Measurements from ENCODE around the gene CSPG4. TPM values are rescaled to one million over a fixed set of nuclear protein-coding genes. Genes with fewer than 3 reads are reported as not detected.
A peak's percentile ranks its signal among the peaks of the same experiment; 100 is the strongest.

Gene CSPG4
- total and polyA plus RNA-seq, 2 of the 8 experiments (the other 6 are each of a cell fraction or from before 2014, with no cell fraction given), result 1.4 to 3.0 TPM

DNA sequence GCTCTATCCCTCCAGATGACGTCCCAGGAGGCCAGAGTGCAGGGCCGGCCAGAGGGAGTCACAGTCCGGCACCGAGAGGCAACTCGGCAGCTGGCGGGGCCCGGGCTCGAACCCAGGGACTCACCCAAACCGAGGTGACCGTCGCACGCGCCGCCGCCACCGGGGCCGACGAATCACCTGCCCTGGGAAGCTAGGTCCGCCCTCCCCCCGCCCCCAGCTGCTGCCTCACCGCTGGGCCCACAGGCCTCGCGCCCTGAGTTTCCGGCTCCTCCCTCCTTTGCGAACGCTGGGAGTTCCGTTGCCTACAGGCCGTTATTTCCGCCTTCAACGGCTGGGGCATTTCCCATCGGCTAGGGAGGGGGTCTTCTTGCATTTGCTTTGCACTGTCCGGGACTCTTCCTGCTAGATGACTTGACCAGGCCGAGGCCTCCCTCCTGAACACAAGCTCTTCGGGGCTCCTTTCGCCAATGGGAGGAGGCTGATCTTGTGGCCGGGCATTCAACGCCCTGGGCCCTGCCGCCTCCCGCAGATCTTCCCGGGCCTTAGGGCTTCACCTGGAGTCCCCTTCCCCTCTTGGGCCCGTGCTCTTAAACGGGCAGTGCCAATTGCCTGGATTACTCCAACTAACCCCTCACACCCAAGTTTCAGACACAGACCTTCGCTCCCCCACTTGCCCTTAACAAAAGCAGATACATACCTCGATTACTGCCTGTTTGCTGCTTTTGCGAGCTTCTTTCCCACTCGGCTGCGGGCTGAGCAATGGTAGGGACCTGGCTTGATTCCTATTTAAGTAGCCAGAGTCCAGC, 86.9 kb downstream of the CSPG4 start, which contains the start of gene SNUPN:
SNUPN (minus strand) TSS at position 184 of the 806 bp plus-strand sequence. CDS start 4,674 bp downstream, outside the sequence.
- Histone ChIP-seq H3K79me2 (ENCODE audit: control insufficient read depth in 1 of 2, insufficient read depth in 2 of 2, low read length in 2 of 2) (no peaks in the 10 kb centered on the region), H2BK12ac (ENCODE audit: low read depth, low read length) (0 out of 2 replicates have a peak within 1 kb of the TSS, but pooled peaks have one; percentile 80), H4K8ac (ENCODE audit: extremely low read depth, insufficient read depth, low read length) (peak within 1 kb of the TSS; percentile 95), H3K4ac (replicated peaks; ENCODE audit: insufficient read length, low read depth, low read length) (peak within 1 kb of the TSS; percentile 94), H4K91ac (replicated peaks; ENCODE audit: insufficient read length, low read length) (peak within 1 kb of the TSS; percentile 95), H4K20me1 (replicated peaks in 1 of 2; ENCODE audit: control insufficient read depth in 1 of 2, insufficient read depth in 2 of 2, low read length in 2 of 2) (no peaks in the 10 kb centered on the region), H2BK20ac (ENCODE audit: low read length) (no peak within 1 kb of the TSS), H3K4me3 (ENCODE audit: extremely low read depth in 1 of 4, insufficient read depth in 2 of 4, low read depth in 3 of 4, low read length in 4 of 4) (peak within 1 kb of the TSS; percentile 71 to 100 (median 93)), H3K27me3 (replicated peaks in 1 of 4; ENCODE audit: control insufficient read depth in 3 of 4, extremely low read depth in 1 of 4, insufficient read depth in 3 of 4, low read length in 3 of 4) (no peaks in the 10 kb centered on the region), H2AFZ (ENCODE audit: low read length) (peak within 1 kb of the TSS; percentile 86; the same call in 1 of the 2 replicates), H3K14ac (ENCODE audit: insufficient read length) (no peak within 1 kb of the TSS), H3K27ac (ENCODE audit: low read depth, low read length) (peak within 1 kb of the TSS; percentile 89; the same call in 1 of the 2 replicates), H2BK120ac (replicated peaks; ENCODE audit: low read depth, low read length) (no peak within 1 kb of the TSS), H3K9me3 (ENCODE audit: insufficient read depth in 2 of 2, low read depth in 1 of 2, low read length in 1 of 2) (no peaks in the 10 kb centered on the region), H3K36me3 (ENCODE audit: control insufficient read depth in 2 of 4, insufficient read depth in 4 of 4, low read length in 3 of 4) (no peaks in the 10 kb centered on the region; a peak in 1 of 8 replicates), H2AK5ac (ENCODE audit: low read depth, low read length) (no peak within 1 kb of the TSS), H3K9ac (replicated peaks in 1 of 4; ENCODE audit: extremely low read depth in 1 of 4, low read depth in 3 of 4, low read length in 3 of 4) (peak within 1 kb of the TSS; percentile 76 to 88 (median 82)), H3K18ac (ENCODE audit: extremely low read depth, low read length) (peak within 1 kb of the TSS; percentile 75), H3K4me2 (ENCODE audit: insufficient read depth in 1 of 2, low read depth in 2 of 2, low read length in 2 of 2) (peak within 1 kb of the TSS; percentile 89 to 90), H3K23ac (ENCODE audit: insufficient read length) (no peak within 1 kb of the TSS), H2BK5ac (ENCODE audit: low read depth, low read length) (peak within 1 kb of the TSS; percentile 96; the same call in 1 of the 2 replicates), H2BK15ac (ENCODE audit: low read length) (peak within 1 kb of the TSS; percentile 72; the same call in 1 of the 2 replicates), H3K79me1 (ENCODE audit: low read depth, low read length) (no peaks in the 10 kb centered on the region; the same call in 1 of the 2 replicates), H3K4me1 (replicated peaks in 1 of 4; ENCODE audit: control insufficient read depth in 3 of 4, insufficient read depth in 4 of 4, low read length in 3 of 4) (peaks cover 0 to 3% (median 0%) of the 10 kb centered on the region in 4 experiments; a peak in 3 of 7 replicates), H4K5ac (ENCODE audit: insufficient read length, low read depth, low read length) (peak within 1 kb of the TSS; percentile 100), H3K56ac (replicated peaks; ENCODE audit: insufficient read length, low read depth, low read length) (peak within 1 kb of the TSS; percentile 97), H3K23me2 (ENCODE audit: low read depth, low read length) (peaks cover 5% of the 10 kb centered on the region)
- FAIRE-seq, result no peak
- ChIA-PET CTCF (ENCODE audit: partially characterized antibody) (interaction anchor here (0.6 to 2.8 kb wide), 6 partner anchors 13 to 468 kb away, joined by 3 to 28 read pairs (median 3); partner anchors contain the start of gene IMP3), POLR2A (ENCODE audit: partially characterized antibody) (interaction anchor here (0.6 to 6.7 kb wide), 14 partner anchors 8 to 258 kb away, joined by 3 to 73 read pairs (median 4); partner anchors contain the start of genes IMP3, MAN2C1, PTPN9 and SIN3A)
- DNase-seq (ENCODE audit: low read depth in 1 of 2, low spot score in 2 of 2), result peak; percentile 90 to 94
- 6% methylated on average over 45 of the region's 47 CpGs; no CpG with 5 or more reads in 1 of the 2 experiments for WGBS, 2 experiments (ENCODE audit: extremely low coverage in 1 of 2, insufficient coverage in 1 of 2, insufficient read length in 1 of 2, insufficient replicate concordance in 2 of 2, low coverage in 1 of 2, low lambda C conversion rate in 2 of 2, missing lambda C conversion rate in 1 of 2)
- TF ChIP-seq TAF7 (optimal IDR thresholded peaks at IDR 0.05; ENCODE audit: borderline replicate concordance, low read depth, low read length), result peak; percentile 42
- TF ChIP-seq KDM5A (IDR thresholded peaks at IDR 0.05; ENCODE audit: low read length), result no peak
- no peak for TF ChIP-seq CEBPB (IDR thresholded peaks at IDR 0.05; ENCODE audit: low read depth, low read length)
- TF ChIP-seq, protein P1, sequence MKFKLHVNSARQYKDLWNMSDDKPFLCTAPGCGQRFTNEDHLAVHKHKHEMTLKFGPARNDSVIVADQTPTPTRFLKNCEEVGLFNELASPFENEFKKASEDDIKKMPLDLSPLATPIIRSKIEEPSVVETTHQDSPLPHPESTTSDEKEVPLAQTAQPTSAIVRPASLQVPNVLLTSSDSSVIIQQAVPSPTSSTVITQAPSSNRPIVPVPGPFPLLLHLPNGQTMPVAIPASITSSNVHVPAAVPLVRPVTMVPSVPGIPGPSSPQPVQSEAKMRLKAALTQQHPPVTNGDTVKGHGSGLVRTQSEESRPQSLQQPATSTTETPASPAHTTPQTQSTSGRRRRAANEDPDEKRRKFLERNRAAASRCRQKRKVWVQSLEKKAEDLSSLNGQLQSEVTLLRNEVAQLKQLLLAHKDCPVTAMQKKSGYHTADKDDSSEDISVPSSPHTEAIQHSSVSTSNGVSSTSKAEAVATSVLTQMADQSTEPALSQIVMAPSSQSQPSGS (IDR thresholded peaks at IDR 0.05; ENCODE audit: low read length), result no peak
- TF ChIP-seq SIN3A (conservative IDR thresholded peaks at IDR 0.05 in 1 of 2, IDR thresholded peaks at IDR 0.05 in 1 of 2; ENCODE audit: low read depth in 1 of 2, low read length in 2 of 2), result peak in 1 of 2 experiments; percentile 50; a peak in 1 of 4 replicates

Measured in H1 (cell line).